ENCODE data around the gene VTCN1. TPM values are rescaled to one million over a fixed set of nuclear protein-coding genes. Genes with fewer than 3 reads are reported as not detected.

Gene VTCN1
- total and polyA plus RNA-seq, 2 of the 13 experiments (the other 11 are each of a cell fraction or from before 2014, with no cell fraction given), result not detected

DNA sequence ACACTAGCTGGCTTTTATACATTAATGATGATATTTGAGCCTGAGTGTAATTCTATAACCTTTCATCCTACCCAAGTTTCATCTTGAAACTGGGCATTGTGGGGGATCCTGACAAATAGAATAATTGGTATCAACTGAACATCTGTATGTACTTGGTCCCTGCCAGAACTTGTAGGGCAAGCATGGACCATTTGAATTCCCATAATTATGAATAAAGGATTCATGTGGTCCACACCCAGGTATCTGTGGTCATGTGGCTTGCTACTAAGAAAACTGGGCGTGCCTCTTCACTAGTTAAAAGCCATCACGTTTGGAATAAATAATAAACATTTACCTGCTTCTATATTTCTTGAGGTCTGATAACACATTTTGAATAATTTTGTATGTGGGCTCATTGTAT is 20.6 kb upstream of the VTCN1 start:
- no peak for FAIRE-seq
- H3K4me1 ChIP-seq (ENCODE audit: insufficient read depth, low read length), result no peaks in the 10 kb centered on the region
- no peak for ATAC-seq
- H3K36me3 ChIP-seq (replicated peaks in 1 of 2; ENCODE audit: control insufficient read depth in 1 of 2, insufficient read depth in 2 of 2, low read length in 2 of 2), result no peaks in the 10 kb centered on the region
- no peak for DNase-seq (ENCODE audit: low spot score)
- no peak overlapping the region for H2AFZ ChIP-seq (ENCODE audit: low read length)
- H3K27me3 ChIP-seq (ENCODE audit: control insufficient read depth in 1 of 2, insufficient read depth in 2 of 2, low read length in 2 of 2), result no peaks in the 10 kb centered on the region
- no peaks in the 10 kb centered on the region for H4K20me1 ChIP-seq (ENCODE audit: insufficient read depth, low read length)
- no peak overlapping the region for H3K27ac ChIP-seq (ENCODE audit: extremely low read length, insufficient read depth, low read length)
- ChIA-PET POLR2A (no interaction called here), CTCF (ENCODE audit: low intra/inter-chr PET ratio, low total read pairs) (no interaction called here)
- WGBS (ENCODE audit: low lambda C conversion rate), result 4% methylated on average over 2 of the region's 2 CpGs
- in situ Hi-C loops (cut with HindIII; ENCODE audit: extremely low pct_ligation_motif_present, low pct_unique_long_range_greater_than_20kb) (no loop called here), intact Hi-C loops (cut with micrococcal nuclease; ENCODE audit: unreplicated experiment) (no loop called here)
- no peak overlapping the region for H3K4me3 ChIP-seq (replicated peaks in 1 of 3; ENCODE audit: insufficient read depth in 1 of 3, low read depth in 2 of 3, low read length in 3 of 3)
- H3K4me2 ChIP-seq (ENCODE audit: low read depth, low read length), result no peak overlapping the region
- no peaks in the 10 kb centered on the region for H3K9me3 ChIP-seq (ENCODE audit: low read length)
- no peaks in the 10 kb centered on the region for H3K79me2 ChIP-seq (ENCODE audit: insufficient read depth, low read length)
- no peak overlapping the region for H3K9ac ChIP-seq (ENCODE audit: insufficient read depth, low read depth, low read length)
- no TSS peak for BruUV-seq (replicated peaks)
- TF ChIP-seq RBM39 (IDR thresholded peaks at IDR 0.05; ENCODE audit: low read depth, low read length, poor library complexity, severe bottlenecking) (no peak), NKX3-1 (CRISPR knock-in tag; IDR thresholded peaks at IDR 0.05) (no peak), ZNF205 (CRISPR knock-in tag; IDR thresholded peaks at IDR 0.05) (no peak), ZNF75D (CRISPR knock-in tag; IDR thresholded peaks at IDR 0.05; ENCODE audit: borderline replicate concordance) (no peak), SKI (IDR thresholded peaks at IDR 0.05; ENCODE audit: partially characterized antibody) (no peak), FOXA1 (IDR thresholded peaks at IDR 0.05) (no peak), FOXA1 (CRISPR knock-in tag; IDR thresholded peaks at IDR 0.05) (no peak), ZNF432 (CRISPR knock-in tag; IDR thresholded peaks at IDR 0.05; ENCODE audit: borderline replicate concordance) (no peak), YEATS4 (CRISPR knock-in tag; IDR thresholded peaks at IDR 0.05; ENCODE audit: borderline replicate concordance) (no peak), ZNF792 (CRISPR knock-in tag; IDR thresholded peaks at IDR 0.05) (no peak), ZMYM4 (CRISPR knock-in tag; IDR thresholded peaks at IDR 0.05) (no peak), ZNF333 (CRISPR knock-in tag; IDR thresholded peaks at IDR 0.05; ENCODE audit: borderline replicate concordance) (no peak), GFI1 (CRISPR knock-in tag; IDR thresholded peaks at IDR 0.05; ENCODE audit: borderline replicate concordance) (no peak)
- TF ChIP-seq, protein P1, sequence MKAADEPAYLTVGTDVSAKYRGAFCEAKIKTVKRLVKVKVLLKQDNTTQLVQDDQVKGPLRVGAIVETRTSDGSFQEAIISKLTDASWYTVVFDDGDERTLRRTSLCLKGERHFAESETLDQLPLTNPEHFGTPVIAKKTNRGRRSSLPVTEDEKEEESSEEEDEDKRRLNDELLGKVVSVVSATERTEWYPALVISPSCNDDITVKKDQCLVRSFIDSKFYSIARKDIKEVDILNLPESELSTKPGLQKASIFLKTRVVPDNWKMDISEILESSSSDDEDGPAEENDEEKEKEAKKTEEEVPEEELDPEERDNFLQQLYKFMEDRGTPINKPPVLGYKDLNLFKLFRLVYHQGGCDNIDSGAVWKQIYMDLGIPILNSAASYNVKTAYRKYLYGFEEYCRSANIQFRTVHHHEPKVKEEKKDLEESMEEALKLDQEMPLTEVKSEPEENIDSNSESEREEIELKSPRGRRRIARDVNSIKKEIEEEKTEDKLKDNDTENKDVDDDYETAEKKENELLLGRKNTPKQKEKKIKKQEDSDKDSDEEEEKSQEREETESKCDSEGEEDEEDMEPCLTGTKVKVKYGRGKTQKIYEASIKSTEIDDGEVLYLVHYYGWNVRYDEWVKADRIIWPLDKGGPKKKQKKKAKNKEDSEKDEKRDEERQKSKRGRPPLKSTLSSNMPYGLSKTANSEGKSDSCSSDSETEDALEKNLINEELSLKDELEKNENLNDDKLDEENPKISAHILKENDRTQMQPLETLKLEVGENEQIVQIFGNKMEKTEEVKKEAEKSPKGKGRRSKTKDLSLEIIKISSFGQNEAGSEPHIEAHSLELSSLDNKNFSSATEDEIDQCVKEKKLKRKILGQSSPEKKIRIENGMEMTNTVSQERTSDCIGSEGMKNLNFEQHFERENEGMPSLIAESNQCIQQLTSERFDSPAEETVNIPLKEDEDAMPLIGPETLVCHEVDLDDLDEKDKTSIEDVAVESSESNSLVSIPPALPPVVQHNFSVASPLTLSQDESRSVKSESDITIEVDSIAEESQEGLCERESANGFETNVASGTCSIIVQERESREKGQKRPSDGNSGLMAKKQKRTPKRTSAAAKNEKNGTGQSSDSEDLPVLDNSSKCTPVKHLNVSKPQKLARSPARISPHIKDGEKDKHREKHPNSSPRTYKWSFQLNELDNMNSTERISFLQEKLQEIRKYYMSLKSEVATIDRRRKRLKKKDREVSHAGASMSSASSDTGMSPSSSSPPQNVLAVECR (CRISPR knock-in tag; IDR thresholded peaks at IDR 0.05; ENCODE audit: borderline replicate concordance), result no peak
- TF ChIP-seq, protein P2, sequence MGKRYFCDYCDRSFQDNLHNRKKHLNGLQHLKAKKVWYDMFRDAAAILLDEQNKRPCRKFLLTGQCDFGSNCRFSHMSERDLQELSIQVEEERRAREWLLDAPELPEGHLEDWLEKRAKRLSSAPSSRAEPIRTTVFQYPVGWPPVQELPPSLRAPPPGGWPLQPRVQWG (CRISPR knock-in tag; IDR thresholded peaks at IDR 0.05; ENCODE audit: borderline replicate concordance, low read depth), result no peak
- TF ChIP-seq, protein P3, sequence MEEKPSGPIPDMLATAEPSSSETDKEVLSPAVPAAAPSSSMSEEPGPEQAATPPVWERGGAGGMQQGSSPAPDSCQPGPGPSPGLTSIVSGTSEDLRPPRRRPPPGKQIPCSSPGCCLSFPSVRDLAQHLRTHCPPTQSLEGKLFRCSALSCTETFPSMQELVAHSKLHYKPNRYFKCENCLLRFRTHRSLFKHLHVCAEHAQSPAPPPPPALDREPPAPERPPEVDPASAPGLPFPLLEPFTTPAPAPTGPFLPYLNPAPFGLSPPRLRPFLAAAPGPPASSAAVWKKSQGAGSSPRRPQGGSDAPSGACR (CRISPR knock-in tag; IDR thresholded peaks at IDR 0.05), result no peak
- TF ChIP-seq, protein P4, sequence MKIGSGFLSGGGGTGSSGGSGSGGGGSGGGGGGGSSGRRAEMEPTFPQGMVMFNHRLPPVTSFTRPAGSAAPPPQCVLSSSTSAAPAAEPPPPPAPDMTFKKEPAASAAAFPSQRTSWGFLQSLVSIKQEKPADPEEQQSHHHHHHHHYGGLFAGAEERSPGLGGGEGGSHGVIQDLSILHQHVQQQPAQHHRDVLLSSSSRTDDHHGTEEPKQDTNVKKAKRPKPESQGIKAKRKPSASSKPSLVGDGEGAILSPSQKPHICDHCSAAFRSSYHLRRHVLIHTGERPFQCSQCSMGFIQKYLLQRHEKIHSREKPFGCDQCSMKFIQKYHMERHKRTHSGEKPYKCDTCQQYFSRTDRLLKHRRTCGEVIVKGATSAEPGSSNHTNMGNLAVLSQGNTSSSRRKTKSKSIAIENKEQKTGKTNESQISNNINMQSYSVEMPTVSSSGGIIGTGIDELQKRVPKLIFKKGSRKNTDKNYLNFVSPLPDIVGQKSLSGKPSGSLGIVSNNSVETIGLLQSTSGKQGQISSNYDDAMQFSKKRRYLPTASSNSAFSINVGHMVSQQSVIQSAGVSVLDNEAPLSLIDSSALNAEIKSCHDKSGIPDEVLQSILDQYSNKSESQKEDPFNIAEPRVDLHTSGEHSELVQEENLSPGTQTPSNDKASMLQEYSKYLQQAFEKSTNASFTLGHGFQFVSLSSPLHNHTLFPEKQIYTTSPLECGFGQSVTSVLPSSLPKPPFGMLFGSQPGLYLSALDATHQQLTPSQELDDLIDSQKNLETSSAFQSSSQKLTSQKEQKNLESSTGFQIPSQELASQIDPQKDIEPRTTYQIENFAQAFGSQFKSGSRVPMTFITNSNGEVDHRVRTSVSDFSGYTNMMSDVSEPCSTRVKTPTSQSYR (CRISPR knock-in tag; IDR thresholded peaks at IDR 0.05; ENCODE audit: borderline replicate concordance), result no peak
- TF ChIP-seq, protein P5, sequence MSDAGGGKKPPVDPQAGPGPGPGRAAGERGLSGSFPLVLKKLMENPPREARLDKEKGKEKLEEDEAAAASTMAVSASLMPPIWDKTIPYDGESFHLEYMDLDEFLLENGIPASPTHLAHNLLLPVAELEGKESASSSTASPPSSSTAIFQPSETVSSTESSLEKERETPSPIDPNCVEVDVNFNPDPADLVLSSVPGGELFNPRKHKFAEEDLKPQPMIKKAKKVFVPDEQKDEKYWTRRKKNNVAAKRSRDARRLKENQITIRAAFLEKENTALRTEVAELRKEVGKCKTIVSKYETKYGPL (CRISPR knock-in tag; IDR thresholded peaks at IDR 0.05), result no peak

All from HepG2 (cell line).